Adrenal gland (tissue), 5 donors: Measurements from ENCODE around the gene ETV3L.

Experiments used
- POLR2A ChIP-seq, 2 donors: fragments of 450-650 bp; IDR thresholded peaks; one replicate each; pipeline ENCODE4 v1.6.1; 2017; ENCODE audit warnings: antibody characterized with exemption in 2 of 2, mild to moderate bottlenecking in 2 of 2, moderate library complexity in 1 of 2
- TF ChIP-seq, protein P1 (sequence below), 6 experiments: fragments of 450-650 bp in 4 of 6; fragments of 200-600 bp in 2 of 6; sonication (generic) in 1 of 6; IDR thresholded peaks; 1 replicate in 5 of 6; 2 replicates in 1 of 6; pipeline versions ENCODE4 v1.5.1 to v1.8.0; 2016 to 2021; ENCODE audit warnings: antibody characterized with exemption in 6 of 6, mild to moderate bottlenecking in 2 of 6, moderate library complexity in 1 of 6
- donor health status: DM: no; HTN: no; CAD: no.

DNA sequence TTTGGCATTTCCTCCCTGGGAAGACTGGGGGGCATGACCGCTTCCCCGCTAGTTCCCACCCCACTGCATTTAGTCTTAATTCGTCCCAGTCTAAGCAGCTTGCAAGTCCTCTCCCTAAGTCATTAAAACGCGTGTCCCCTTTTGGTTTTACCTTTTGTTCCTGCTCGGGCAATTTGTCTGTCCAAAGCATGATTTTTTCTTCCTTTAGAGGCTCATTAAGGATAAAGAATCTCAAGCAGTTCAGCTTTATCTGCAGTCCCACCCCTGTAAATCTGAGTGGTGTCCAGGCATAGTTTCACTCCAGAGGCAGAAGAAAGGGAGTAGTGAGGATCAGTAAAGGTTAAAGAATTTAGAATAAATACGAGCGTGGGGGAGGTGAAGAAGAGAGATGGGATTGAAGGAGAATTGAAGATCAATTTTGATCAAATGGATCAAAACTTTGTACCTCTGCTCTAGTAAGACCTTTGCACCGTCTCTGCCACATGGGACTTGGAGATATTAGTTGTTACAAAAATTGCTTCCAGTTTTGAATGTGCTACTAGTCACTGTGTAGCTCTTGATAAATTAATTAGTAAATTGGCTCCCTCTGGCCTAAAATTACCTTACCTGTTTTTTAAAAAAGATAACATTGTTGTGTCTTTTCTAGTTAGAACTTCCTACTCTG lies 39.6 kb upstream of the ETV3L start:
- TF ChIP-seq, protein P1, sequence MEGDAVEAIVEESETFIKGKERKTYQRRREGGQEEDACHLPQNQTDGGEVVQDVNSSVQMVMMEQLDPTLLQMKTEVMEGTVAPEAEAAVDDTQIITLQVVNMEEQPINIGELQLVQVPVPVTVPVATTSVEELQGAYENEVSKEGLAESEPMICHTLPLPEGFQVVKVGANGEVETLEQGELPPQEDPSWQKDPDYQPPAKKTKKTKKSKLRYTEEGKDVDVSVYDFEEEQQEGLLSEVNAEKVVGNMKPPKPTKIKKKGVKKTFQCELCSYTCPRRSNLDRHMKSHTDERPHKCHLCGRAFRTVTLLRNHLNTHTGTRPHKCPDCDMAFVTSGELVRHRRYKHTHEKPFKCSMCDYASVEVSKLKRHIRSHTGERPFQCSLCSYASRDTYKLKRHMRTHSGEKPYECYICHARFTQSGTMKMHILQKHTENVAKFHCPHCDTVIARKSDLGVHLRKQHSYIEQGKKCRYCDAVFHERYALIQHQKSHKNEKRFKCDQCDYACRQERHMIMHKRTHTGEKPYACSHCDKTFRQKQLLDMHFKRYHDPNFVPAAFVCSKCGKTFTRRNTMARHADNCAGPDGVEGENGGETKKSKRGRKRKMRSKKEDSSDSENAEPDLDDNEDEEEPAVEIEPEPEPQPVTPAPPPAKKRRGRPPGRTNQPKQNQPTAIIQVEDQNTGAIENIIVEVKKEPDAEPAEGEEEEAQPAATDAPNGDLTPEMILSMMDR (IDR thresholded peaks at IDR 0.05) = no peak
- TF ChIP-seq POLR2A (IDR thresholded peaks at IDR 0.05) = no peak
